ENCODE measurements around the gene RALGDS. TPM values are rescaled to one million over a fixed set of nuclear protein-coding genes. Genes with fewer than 3 reads are reported as not detected.
"Not testable (repeated sequence)": the region's sequence is repeated elsewhere in the genome, so short reads cannot be mapped to it uniquely, and the experiment has no call there.

RALGDS gene
- total and polyA plus RNA-seq, 5 experiments from 2014 or later: 14.1 to 99.9 (median 35.5) TPM

DNA sequence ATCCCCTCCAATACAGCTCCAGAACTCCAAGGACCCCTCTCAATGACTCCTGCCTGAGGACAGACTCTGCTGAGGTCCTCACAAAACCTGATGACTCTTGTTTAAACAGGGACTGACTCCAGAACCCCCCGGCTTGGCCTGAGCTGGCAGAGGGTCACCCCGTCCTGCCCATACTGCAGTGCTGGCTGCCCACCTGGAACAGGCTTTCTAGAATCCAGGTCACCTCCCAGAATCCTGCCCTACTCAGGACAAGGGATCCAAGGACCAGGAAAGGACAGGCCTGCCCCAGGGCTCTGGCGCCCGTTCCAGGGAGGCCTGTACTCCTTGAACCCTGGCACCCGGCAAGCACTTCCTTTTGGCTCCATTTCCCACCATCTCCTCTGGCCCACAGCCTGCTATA is 22.2 kb downstream of the RALGDS start:
- no peak overlapping the region for H3K27ac Mint-ChIP-seq
- H3K36me3 Mint-ChIP-seq: peaks cover 14 to 66% (median 49%) of the 10 kb centered on the region in 3 donors

GRCh38 chr9:133098104-133098754 is 22.8 kb downstream of the RALGDS start:
- no peaks in the 10 kb centered on the region for H3K27me3 Mint-ChIP-seq
- H3K4me1 Mint-ChIP-seq: peaks cover 0 to 2% (median 0%) of the 10 kb centered on the region in 4 donors
- H3K27ac Mint-ChIP-seq: no peak overlapping the region
- H3K4me3 Mint-ChIP-seq: no peak overlapping the region
- peaks cover 14 to 65% (median 49%) of the 10 kb centered on the region in 3 donors for H3K36me3 Mint-ChIP-seq
- DNase-seq (no peak), ATAC-seq (no peak)
- H3K9me3 Mint-ChIP-seq: peaks cover 0 to 23% (median 14%) of the 10 kb centered on the region in 9 donors
- POLR2A ChIA-PET: no interaction called here

More for the DNA sequence above, 22.2 kb downstream of the RALGDS start:
- H3K4me3 Mint-ChIP-seq: no peak overlapping the region
- peaks cover 0 to 2% (median 0%) of the 10 kb centered on the region in 4 donors for H3K4me1 Mint-ChIP-seq
- POLR2A ChIA-PET: no interaction called here
- no peak for ATAC-seq
- H3K27me3 Mint-ChIP-seq: no peaks in the 10 kb centered on the region
- DNase-seq: peak in 1 of 10 donors; percentile 28
- peaks cover 0 to 23% (median 14%) of the 10 kb centered on the region in 9 donors for H3K9me3 Mint-ChIP-seq

DNA sequence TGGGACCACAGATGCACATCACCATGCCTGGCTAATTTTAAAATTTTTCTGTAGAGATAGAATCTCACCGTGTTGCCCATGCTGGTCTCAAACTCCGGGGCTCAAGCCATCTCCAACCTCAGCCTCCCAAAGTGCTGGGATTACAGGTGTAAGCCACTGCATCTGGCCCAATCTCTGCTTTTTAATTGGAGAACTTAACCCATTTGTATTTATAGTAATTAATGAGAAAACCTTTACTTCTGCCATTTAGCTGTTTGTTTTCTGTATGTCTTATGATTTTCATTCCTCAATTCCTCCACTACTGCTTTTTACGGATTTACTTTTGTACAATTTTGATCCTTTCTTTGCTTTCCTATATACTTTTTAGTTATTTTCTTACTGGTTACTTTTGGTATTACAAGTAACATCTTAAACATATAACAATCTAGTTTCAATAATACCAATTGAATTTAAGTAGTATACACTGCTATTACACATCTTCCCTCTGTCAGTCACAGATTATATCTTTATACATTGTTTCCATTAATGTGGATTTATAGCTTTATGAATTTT is 26.1 kb downstream of the RALGDS start:
- Mint-ChIP-seq H3K9me3 (peaks cover 0 to 23% (median 14%) of the 10 kb centered on the region in 9 donors), H3K27me3 (no peaks in the 10 kb centered on the region), H3K27ac (no peak overlapping the region), H3K4me1 (peaks cover 0 to 2% (median 0%) of the 10 kb centered on the region in 4 donors), H3K4me3 (no peak overlapping the region), H3K36me3 (peaks cover 14 to 36% (median 35%) of the 10 kb centered on the region in 3 donors)
- DNase-seq: no peak
- ATAC-seq: no peak
- POLR2A ChIA-PET: no interaction called here

GRCh38 chr9:133094351-133094750 is 26.7 kb downstream of the RALGDS start:
- DNase-seq, H3K4me3 Mint-ChIP-seq, H3K27me3 Mint-ChIP-seq, POLR2A ChIA-PET, H3K4me1 Mint-ChIP-seq, ATAC-seq, H3K27ac Mint-ChIP-seq: not testable (repeated sequence)
- Mint-ChIP-seq H3K9me3 (peaks cover 0 to 23% (median 14%) of the 10 kb centered on the region in 9 donors), H3K36me3 (peaks cover 14 to 33% (median 31%) of the 10 kb centered on the region in 3 donors)

- ATAC-seq: no peak
- Mint-ChIP-seq H3K27me3 (no peaks in the 10 kb centered on the region), H3K27ac (peak overlapping the region in 2 of 10 donors; percentile 24 to 48), H3K4me1 (peaks cover 0 to 2% (median 0%) of the 10 kb centered on the region in 4 donors), H3K36me3 (peaks cover 0 to 7% (median 1%) of the 10 kb centered on the region in 3 donors), H3K9me3 (peaks cover 0 to 13% (median 8%) of the 10 kb centered on the region in 9 donors), H3K4me3 (peak overlapping the region in 1 of 10 donors; percentile 38)
- POLR2A ChIA-PET: interaction anchor here (0.5 to 1.3 kb wide), 2 partner anchors 10 to 58 kb away, joined by 3 to 4 read pairs; no protein-coding TSS in a partner anchor
- no peak for DNase-seq
These were observed 30.2 kb downstream of the RALGDS start for GRCh38 chr9:133090752-133091385.

GRCh38 chr9:133090187-133090586 is 30.9 kb downstream of the RALGDS start:
- Mint-ChIP-seq H3K27ac (no peak overlapping the region), H3K4me1 (peaks cover 0 to 2% (median 0%) of the 10 kb centered on the region in 4 donors), H3K36me3 (peaks cover 0 to 5% (median 0%) of the 10 kb centered on the region in 3 donors), H3K9me3 (peaks cover 0 to 7% (median 2%) of the 10 kb centered on the region in 9 donors), H3K4me3 (no peak overlapping the region), H3K27me3 (no peaks in the 10 kb centered on the region)
- ATAC-seq (no peak), DNase-seq (no peak)
- POLR2A ChIA-PET: interaction anchor here (1.3 kb wide), 1 partner anchor 59 kb away, joined by 3 read pairs; no protein-coding TSS in a partner anchor

- POLR2A ChIA-PET: interaction anchor here (0.7 to 0.8 kb wide), 2 partner anchors 31 to 44 kb away, joined by 3 read pairs; no protein-coding TSS in a partner anchor
- Mint-ChIP-seq H3K27ac (no peak overlapping the region), H3K9me3 (no peaks in the 10 kb centered on the region), H3K4me3 (no peak overlapping the region), H3K36me3 (no peaks in the 10 kb centered on the region), H3K27me3 (no peaks in the 10 kb centered on the region), H3K4me1 (peaks cover 0 to 2% (median 0%) of the 10 kb centered on the region in 4 donors)
- DNase-seq: no peak
- no peak for ATAC-seq
These were observed 31.8 kb downstream of the RALGDS start for GRCh38 chr9:133089271-133089671.

- Mint-ChIP-seq H3K27ac (peak overlapping the region in 1 of 10 donors; percentile 41), H3K4me3 (no peak overlapping the region), H3K9me3 (no peaks in the 10 kb centered on the region), H3K27me3 (no peaks in the 10 kb centered on the region), H3K4me1 (peaks cover 0 to 2% (median 0%) of the 10 kb centered on the region in 4 donors), H3K36me3 (no peaks in the 10 kb centered on the region)
- DNase-seq: no peak
- POLR2A ChIA-PET: interaction anchor here (0.7 kb wide), 1 partner anchor 45 kb away, joined by 3 read pairs; no protein-coding TSS in a partner anchor
- no peak for ATAC-seq
These were observed 32.3 kb downstream of the RALGDS start for GRCh38 chr9:133088756-133089155.

GRCh38 chr9:133088146-133088750 is 32.8 kb downstream of the RALGDS start:
- H3K27me3 Mint-ChIP-seq: no peaks in the 10 kb centered on the region
- POLR2A ChIA-PET: no interaction called here

DNA sequence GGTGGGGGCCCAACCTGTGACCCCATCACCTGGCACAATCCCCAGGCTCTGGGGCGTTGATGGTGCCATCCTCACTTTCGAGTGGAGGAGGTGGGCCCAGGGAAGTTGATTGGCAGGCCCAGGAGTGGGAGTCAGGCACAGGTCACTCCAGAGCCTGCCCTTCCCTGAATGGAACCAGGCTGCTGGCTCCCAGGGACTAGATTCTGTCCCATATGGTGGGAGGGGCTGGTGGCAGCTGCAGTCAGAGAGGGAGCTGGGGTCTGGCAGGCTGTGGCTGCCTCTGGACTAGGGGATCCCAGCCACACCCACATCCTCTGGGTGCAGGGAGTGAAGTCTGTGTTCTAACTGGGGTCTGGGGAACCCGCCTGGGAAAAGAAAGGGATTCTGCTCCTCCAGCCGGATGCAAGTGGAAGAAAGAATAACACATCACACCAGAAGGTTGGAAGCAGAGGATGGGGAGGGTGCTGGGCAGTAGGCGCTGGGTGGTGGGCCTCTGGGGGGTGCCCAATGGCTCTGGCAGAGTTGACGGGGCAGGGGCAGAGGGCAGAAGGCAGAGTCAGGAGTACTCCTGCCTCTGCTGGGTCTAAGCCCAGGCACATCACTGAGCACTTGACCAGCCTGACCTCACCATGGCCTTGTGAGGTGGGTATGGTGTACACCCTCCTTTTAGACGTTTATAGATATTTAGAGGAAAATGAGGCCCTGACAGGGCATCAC is 33.5 kb downstream of the RALGDS start:
- POLR2A ChIA-PET: no interaction called here
- H3K27ac Mint-ChIP-seq: no peak overlapping the region
- ATAC-seq (no peak), DNase-seq (no peak)
- no peak overlapping the region for H3K4me3 Mint-ChIP-seq
- peaks cover 0 to 2% (median 0%) of the 10 kb centered on the region in 4 donors for H3K4me1 Mint-ChIP-seq
- H3K27me3 Mint-ChIP-seq: no peaks in the 10 kb centered on the region
- no peaks in the 10 kb centered on the region for H3K9me3 Mint-ChIP-seq
- no peaks in the 10 kb centered on the region for H3K36me3 Mint-ChIP-seq

More at GRCh38 chr9:133088146-133088750, 32.8 kb downstream of the RALGDS start:
- H3K36me3 Mint-ChIP-seq: no peaks in the 10 kb centered on the region
- no peak for DNase-seq
- peaks cover 0 to 2% (median 0%) of the 10 kb centered on the region in 4 donors for H3K4me1 Mint-ChIP-seq
- no peak overlapping the region for H3K4me3 Mint-ChIP-seq
- ATAC-seq: no peak
- no peaks in the 10 kb centered on the region for H3K9me3 Mint-ChIP-seq
- no peak overlapping the region for H3K27ac Mint-ChIP-seq

GRCh38 chr9:133086894-133087293 is 34.1 kb downstream of the RALGDS start:
- no peak for ATAC-seq
- POLR2A ChIA-PET: no interaction called here
- peaks cover 0 to under 1% (median 0%) of the 10 kb centered on the region in 5 donors for H3K27me3 Mint-ChIP-seq
- no peak overlapping the region for H3K27ac Mint-ChIP-seq
- no peaks in the 10 kb centered on the region for H3K36me3 Mint-ChIP-seq
- no peak for DNase-seq
- H3K9me3 Mint-ChIP-seq: no peaks in the 10 kb centered on the region
- no peak overlapping the region for H3K4me3 Mint-ChIP-seq
- no peaks in the 10 kb centered on the region for H3K4me1 Mint-ChIP-seq

GRCh38 chr9:133086212-133086860 is 34.7 kb downstream of the RALGDS start:
- DNase-seq, POLR2A ChIA-PET, H3K9me3 Mint-ChIP-seq, H3K27me3 Mint-ChIP-seq, H3K4me1 Mint-ChIP-seq, ATAC-seq, H3K4me3 Mint-ChIP-seq, H3K36me3 Mint-ChIP-seq, H3K27ac Mint-ChIP-seq: not testable (repeated sequence)
